Stomach (tissue), 4 donors: Measurements from ENCODE around the gene PXMP4.

Experiments
- CTCF ChIP-seq, 7 experiments: fragments of 450-650 bp in 4 of 7; fragments of 200-600 bp in 3 of 7; sonication (generic) in 3 of 7; IDR thresholded peaks; one replicate each; pipeline ENCODE4 v1.5.1; 2016 to 2019; ENCODE audit warnings: antibody characterized with exemption in 7 of 7, control low read depth in 2 of 7, mild to moderate bottlenecking in 1 of 7
- EP300 ChIP-seq: sonication (generic); formaldehyde crosslinking; IDR thresholded peaks from one replicate; pipeline ENCODE4 v1.6.1; 2017; ENCODE audit warnings: antibody characterized with exemption
- POLR2A ChIP-seq, 4 donors: fragments of 450-650 bp; IDR thresholded peaks; one replicate each; pipeline ENCODE4 v1.6.1; 2016; ENCODE audit warnings: antibody characterized with exemption in 4 of 4, control low read depth in 2 of 4, mild to moderate bottlenecking in 1 of 4, moderate library complexity in 1 of 4
- POLR2AphosphoS5 ChIP-seq, 3 donors: sonication (generic); formaldehyde crosslinking; IDR thresholded peaks; one replicate each; pipeline ENCODE4 v1.6.1; 2016; ENCODE audit warnings: antibody characterized with exemption in 3 of 3

- no peak for TF ChIP-seq POLR2AphosphoS5 (IDR thresholded peaks at IDR 0.05)
- TF ChIP-seq CTCF (IDR thresholded peaks at IDR 0.05) = no peak
- TF ChIP-seq POLR2A (IDR thresholded peaks at IDR 0.05) = no peak
- no peak for TF ChIP-seq EP300
Measured at GRCh38 chr20:33694639-33695012, 25.5 kb downstream of the PXMP4 start.
